CD4-positive, alpha-beta T cell treated with Interleukin-21 for 1 hour (primary cell): ENCODE results near the gene MMADHC.
A peak's percentile ranks its signal among the peaks of the same experiment; 100 is the strongest.

Experiments used
- DNase-seq: peaks from one replicate; pipeline ENCODE4 v3.0.0-alpha.2; 2020

The MMADHC gene

GRCh38 chr2:149544692-149545091 is 42.9 kb downstream of the MMADHC start:
- DNase-seq, result peak; percentile 35

DNA sequence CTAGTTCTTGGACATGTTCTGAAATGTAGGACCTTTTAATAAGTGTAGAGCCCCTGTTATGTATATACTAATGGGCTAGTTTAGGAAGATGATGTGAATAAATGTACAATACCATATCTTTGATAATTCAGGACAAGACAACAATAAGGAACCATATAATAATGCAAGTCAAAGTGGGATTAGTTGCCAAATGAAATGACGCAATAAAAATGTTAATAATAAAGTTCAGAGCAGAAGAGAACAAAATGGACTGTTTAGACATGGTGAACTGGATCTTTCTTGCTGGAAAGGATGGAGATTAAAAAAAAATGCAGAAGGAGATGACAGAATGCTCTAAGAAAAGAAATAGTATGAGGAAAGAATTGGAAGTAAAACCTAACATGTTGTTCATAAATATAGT is 43.7 kb downstream of the MMADHC start:
- no peak for DNase-seq

- DNase-seq, result no peak
Measured at GRCh38 chr2:149540138-149540537, 47.4 kb downstream of the MMADHC start.

DNA sequence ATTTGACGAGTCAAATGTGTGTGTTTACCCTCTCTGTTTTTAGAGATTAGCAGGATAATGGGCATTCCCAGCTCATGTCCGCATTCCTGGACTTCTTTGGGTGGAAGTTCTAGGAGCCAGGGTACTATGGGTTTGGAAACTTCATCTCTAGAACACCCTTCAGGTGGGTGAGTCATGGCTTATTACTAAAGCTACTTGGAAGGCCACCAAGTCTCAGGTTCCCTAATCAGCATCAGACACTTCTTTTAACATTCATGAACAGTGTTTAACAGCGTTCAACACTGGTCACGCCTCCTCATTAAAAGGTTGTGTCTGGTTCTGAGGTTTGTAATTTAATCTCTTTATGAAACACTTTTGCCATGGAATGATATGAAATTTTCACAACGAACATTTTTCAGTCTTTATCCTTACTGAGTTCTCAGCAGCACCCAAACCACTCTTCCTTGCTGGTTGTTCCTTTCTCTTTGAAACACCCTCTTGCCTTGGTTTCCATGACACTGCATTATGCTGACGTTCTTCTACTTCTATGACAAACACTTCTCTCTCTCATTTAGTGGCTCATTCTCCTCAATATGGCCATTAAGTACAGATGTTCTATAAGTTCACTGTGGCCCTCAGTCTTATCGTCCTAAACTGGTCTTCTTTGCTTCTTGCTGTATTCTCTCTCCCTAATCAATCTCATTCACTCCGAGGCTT is 49.3 kb downstream of the MMADHC start:
- DNase-seq, result no peak

DNA sequence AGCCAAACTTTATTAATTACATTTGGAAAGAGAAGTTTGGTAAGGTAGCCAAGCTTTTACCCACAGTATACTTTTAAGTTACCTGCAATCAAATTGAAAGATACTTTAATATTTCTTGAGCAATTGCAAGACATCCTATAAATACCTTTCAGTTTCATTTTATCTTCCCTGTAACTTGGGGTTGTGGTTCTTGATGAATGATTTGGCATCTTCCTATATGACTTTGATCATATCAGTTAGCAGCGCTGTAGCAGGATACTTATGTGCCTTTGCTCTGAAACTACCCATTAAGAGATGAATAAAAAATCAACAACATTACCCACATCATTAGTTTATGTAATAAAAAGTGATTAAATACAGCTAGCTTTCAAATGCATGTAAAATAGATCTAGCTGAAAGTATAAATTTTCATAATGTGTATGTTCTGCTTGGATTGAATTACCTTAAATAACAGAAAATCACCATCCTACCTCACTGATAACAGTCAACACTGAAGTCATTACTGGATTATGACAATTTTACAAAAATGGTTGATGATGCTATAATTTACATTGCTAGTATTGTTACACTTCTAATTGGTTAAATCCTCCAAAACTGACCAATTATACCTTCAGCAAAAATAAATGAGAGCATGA is 50.4 kb downstream of the MMADHC start:
- DNase-seq, result peak; percentile 12

DNA sequence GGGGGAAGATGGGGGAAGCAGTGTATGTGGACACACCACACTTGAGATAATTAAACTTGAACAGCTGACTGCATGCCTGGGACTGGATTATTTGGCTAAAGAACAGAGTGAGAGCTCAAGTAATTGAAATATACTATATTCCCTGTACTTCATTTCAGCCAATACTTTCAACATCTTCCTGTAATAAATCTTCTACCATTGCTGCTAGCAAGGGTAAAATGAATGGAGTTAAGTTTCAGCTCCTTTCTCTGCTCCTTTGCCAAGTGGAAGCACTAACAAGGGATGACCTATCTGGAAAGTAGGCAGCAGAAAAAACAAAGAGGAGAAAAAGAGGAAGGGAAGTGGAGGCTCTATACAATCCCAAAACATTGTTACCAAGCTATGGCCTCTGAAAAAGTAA is 50.9 kb downstream of the MMADHC start:
- DNase-seq, result no peak

GRCh38 chr2:149534674-149535073 is 52.9 kb downstream of the MMADHC start:
- DNase-seq, result no peak

DNA sequence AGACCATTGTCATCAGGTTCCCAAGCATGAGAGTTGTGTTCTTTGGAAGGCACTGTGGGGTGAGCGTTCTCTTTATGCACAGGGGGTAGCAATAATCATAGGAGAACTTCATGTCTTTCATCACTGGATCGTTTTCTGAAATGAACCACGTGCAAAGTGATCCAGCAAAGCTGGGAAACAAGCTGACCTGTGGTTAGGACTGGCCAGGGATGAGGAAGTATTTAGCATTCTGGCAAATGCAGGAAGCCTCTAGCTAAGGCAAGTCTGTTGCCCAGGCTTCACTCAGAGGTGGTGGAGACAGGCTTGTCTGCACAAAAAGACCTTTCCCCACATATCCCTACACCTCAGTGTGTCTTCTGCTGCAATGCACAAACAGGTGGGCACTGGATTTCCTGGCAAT is 58.6 kb downstream of the MMADHC start:
- DNase-seq, result no peak

DNA sequence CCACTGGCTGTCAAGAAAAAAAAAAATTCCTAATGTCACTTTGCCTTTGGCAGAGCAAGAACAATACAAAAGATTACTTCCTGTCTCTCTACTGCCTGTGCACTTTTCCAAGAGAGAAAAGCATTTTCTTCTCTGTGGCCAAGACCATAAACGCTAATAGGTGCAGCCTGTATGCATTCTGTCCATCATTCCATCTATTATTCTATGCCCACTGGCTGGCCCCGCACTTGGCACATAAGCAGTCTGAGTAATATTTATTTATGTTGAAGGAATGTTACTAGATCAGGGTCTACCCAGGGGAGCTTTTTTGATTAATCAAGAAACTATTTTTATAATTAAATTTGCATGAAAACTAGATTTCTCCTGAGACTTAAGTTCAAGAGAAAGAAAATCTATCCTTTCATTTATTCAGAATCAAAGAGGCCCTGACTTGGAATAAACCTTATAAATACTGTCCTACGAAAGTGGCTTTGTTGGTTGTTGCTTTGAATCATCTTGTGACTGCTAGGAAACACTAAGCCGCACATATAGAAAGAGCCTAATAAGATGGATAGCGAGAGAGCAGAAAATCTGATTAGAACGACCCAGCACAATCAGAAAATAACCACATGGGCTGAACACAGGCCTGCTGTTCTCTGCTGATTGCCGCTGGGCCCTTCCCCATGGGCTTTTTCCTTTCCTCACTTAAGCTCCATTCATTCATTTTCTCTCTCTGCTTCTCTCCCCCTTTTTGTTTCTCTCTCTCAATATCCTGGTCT is 59.4 kb downstream of the MMADHC start:
- DNase-seq, result no peak

DNA sequence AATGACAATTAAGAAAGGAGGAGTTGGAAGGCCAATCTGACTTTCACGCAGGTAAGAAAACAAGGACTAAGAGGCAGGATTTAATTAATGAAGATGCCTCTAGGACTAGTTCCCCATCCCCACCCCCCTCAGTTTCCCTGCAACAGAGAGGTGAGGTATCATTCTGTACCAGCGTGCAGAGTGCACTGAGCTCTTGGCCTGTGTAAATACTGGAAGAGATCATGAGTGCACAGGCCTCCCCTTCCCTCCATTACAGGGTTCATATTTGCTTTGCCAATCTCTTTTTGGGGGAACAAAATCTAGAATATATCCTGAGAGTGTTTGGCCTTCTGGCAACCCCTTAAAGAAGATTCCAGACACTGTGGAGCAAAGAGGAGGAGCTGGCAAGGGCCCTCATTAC is 60.9 kb downstream of the MMADHC start:
- no peak for DNase-seq

GRCh38 chr2:149525323-149525722 is 62.3 kb downstream of the MMADHC start:
- DNase-seq, result no peak
